ENCODE measurements around the gene CCDC185.

Gene CCDC185

DNA sequence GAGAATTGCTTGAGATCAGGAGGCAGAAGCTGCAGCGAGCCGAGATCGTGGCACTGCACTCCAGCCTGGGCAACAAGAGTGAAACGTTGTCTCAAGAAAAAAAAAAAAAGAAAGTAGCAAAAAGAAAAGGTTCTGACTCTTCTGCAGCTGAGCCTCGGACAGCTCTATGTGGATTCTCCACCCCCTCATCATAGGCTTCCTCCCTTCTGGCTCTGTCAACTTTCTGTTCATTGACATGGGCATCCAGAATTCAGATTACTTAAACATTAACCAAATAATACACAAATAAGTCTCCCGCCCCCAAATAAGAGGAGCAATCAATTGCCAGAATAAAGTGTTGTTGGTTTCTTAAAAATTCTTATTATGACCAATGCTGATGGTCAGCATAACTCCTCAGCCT is 39.3 kb upstream of the CCDC185 start:
- no peak overlapping the region for H3K4me3 ChIP-seq (ENCODE audit: low read depth, low read length)
- TF ChIP-seq MYC (IDR thresholded peaks at IDR 0.05; ENCODE audit: low read depth, low read length) (no peak), POLR2A (IDR thresholded peaks at IDR 0.05; ENCODE audit: extremely low read depth, insufficient read length) (no peak)
- TF ChIP-seq, protein P1, sequence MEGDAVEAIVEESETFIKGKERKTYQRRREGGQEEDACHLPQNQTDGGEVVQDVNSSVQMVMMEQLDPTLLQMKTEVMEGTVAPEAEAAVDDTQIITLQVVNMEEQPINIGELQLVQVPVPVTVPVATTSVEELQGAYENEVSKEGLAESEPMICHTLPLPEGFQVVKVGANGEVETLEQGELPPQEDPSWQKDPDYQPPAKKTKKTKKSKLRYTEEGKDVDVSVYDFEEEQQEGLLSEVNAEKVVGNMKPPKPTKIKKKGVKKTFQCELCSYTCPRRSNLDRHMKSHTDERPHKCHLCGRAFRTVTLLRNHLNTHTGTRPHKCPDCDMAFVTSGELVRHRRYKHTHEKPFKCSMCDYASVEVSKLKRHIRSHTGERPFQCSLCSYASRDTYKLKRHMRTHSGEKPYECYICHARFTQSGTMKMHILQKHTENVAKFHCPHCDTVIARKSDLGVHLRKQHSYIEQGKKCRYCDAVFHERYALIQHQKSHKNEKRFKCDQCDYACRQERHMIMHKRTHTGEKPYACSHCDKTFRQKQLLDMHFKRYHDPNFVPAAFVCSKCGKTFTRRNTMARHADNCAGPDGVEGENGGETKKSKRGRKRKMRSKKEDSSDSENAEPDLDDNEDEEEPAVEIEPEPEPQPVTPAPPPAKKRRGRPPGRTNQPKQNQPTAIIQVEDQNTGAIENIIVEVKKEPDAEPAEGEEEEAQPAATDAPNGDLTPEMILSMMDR (IDR thresholded peaks at IDR 0.05; ENCODE audit: low read depth, low read length) = no peak
- TF ChIP-seq, protein P2, sequence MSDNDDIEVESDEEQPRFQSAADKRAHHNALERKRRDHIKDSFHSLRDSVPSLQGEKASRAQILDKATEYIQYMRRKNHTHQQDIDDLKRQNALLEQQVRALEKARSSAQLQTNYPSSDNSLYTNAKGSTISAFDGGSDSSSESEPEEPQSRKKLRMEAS (IDR thresholded peaks at IDR 0.05; ENCODE audit: low read depth, low read length) = no peak
- no peak for DNase-seq (ENCODE audit: low read depth)

DNA sequence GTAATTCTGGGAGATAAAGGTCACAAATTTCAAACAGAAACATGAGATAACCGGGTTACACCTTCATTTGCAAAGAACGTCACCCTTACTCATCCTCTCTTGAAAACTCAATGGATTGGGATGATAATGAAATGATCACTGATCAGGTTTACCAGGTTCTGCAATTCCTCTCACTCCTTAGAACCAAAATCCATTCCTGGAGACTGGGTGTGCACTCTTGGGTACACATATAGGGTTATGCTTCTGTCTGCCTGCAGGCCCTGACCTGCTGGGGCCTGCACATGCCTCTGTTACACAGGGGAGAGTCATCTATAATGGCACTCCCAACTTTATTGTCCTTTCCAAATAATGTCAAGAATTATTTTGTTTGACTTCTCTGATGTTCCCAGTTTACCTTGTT is 37.5 kb upstream of the CCDC185 start:
- H3K4me3 ChIP-seq (ENCODE audit: low read depth, low read length) = no peak overlapping the region
- DNase-seq (ENCODE audit: low read depth) = no peak
- TF ChIP-seq, protein P2 (IDR thresholded peaks at IDR 0.05; ENCODE audit: low read depth, low read length) = no peak
- TF ChIP-seq POLR2A (IDR thresholded peaks at IDR 0.05; ENCODE audit: extremely low read depth, insufficient read length) (no peak), MYC (IDR thresholded peaks at IDR 0.05; ENCODE audit: low read depth, low read length) (no peak)
- TF ChIP-seq, protein P1 (IDR thresholded peaks at IDR 0.05; ENCODE audit: low read depth, low read length) = no peak

DNA sequence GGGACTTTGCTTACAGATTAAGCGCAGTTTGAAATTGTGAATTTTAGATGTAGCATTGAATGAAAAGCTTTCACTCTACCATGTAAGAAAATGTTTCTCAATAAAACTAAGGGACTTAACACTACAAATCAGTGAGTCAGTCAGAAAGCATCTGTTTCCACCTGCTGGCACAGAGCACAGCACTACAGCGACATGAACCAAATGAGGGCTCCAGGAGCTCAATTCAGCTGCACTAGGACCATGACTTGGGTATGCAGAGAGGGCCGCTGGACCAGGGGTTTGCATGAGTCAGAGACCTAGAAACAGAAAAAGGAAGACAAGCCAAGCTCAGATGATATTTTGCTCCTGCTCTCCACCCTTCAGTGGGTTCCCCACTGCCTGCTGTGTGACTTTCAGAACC is 34.4 kb upstream of the CCDC185 start:
- TF ChIP-seq, protein P2 (IDR thresholded peaks at IDR 0.05; ENCODE audit: low read depth, low read length) = no peak
- TF ChIP-seq, protein P1 (IDR thresholded peaks at IDR 0.05; ENCODE audit: low read depth, low read length) = no peak
- TF ChIP-seq POLR2A (IDR thresholded peaks at IDR 0.05; ENCODE audit: extremely low read depth, insufficient read length) (no peak), MYC (IDR thresholded peaks at IDR 0.05; ENCODE audit: low read depth, low read length) (no peak)
- no peak overlapping the region for H3K4me3 ChIP-seq (ENCODE audit: low read depth, low read length)
- DNase-seq (ENCODE audit: low read depth) = no peak

DNA sequence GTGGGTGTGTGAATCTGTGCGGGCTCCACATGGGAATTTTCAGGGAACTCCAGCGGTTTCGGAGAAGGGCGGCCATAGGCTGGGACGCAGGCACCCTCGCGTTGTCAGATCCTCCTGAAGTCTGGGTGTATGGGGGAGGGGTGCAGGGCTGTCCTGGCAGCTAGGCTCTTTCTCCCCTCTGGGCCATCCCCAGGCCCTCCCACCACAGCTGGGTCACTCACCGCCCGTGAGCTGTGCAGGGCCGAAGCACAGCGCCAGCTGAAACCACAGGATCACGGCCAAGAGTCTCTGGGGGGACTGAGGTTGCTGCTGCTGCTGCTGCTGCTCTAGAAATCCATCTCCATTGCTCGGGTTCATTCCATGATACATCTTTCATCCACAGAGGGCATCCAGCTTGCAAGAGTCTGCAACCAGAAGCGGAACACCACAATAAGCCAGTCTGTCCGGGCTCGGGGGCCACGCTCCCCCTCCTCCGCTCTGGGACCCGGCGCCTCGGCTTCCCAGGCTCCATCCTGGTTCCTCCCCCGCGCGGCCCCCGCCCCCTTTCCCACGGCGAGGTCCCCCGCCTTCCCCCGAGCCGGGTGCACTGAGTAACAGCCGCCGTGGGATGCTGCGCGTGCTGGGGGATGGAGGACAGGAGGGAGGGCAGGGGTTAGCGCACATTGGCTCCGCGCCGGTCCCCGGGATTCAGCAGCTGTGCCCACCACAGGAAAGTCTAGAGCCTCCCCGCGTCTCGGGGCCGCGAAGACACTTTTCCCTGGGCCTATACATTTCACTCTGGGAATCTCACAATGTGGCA is 30.0 kb upstream of the CCDC185 start:
- peak; percentile 60 for DNase-seq (ENCODE audit: low read depth)
- no peak overlapping the region for H3K4me3 ChIP-seq (ENCODE audit: low read depth, low read length)
- TF ChIP-seq, protein P1 (IDR thresholded peaks at IDR 0.05; ENCODE audit: low read depth, low read length) = no peak
- TF ChIP-seq MYC (IDR thresholded peaks at IDR 0.05; ENCODE audit: low read depth, low read length) (no peak), POLR2A (IDR thresholded peaks at IDR 0.05; ENCODE audit: extremely low read depth, insufficient read length) (no peak)
- TF ChIP-seq, protein P2 (IDR thresholded peaks at IDR 0.05; ENCODE audit: low read depth, low read length) = no peak

DNA sequence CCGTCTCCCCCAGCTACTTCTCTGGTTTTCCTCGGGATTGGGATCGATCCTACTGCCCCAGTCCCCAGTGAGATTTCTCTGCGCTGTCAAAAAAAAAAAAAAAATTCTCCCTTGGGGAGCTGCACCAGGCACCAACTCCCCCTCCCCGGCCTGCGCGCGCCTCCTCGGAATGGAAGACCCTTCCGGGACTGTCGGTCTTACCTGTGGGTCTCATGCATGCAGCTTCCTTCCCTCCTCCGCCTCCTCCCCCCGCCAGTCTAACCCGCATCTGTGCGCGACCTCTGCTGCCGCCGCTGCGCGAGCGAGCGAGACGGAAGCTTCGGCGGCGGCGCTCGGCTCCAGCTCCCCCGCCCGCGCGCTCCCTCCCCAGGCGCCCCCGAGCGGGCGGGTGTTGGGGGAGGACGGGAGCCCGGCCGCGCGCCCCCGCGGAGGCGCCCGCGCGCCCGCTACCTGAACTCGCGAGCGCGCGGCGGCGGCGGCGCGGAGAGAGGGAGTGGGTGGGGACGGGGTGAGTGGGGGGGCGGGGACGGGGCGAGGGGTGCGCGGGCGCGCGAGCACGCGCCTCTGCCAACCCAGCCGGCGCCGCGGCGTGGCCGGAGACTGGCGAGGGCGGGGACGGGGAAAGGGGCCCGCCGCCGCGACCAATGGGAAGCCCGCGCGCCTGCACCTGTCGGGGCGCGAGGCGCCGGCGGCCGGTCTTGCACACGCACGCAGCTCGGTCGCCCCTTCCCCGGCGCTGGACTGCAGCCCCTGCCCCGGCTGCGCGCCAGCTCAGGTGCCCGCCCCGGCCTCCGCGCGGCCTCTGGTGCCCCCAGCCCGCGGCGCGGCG is 29.1 kb upstream of the CCDC185 start, which contains the start of gene SUSD4:
Gene SUSD4 (minus strand): TSS at position 321 of the 829 bp plus-strand sequence. CDS start 751 bp downstream, outside the sequence.
- DNase-seq (ENCODE audit: low read depth) = peak; percentile 23
- no peak within 1 kb of the TSS for H3K4me3 ChIP-seq (ENCODE audit: low read depth, low read length)
- TF ChIP-seq, protein P1 (IDR thresholded peaks at IDR 0.05; ENCODE audit: low read depth, low read length) = no peak
- TF ChIP-seq, protein P2 (IDR thresholded peaks at IDR 0.05; ENCODE audit: low read depth, low read length) = no peak
- TF ChIP-seq MYC (IDR thresholded peaks at IDR 0.05; ENCODE audit: low read depth, low read length) (no peak), POLR2A (IDR thresholded peaks at IDR 0.05; ENCODE audit: extremely low read depth, insufficient read length) (no peak)

Data from NB4 (cell line).